Esophagus muscularis mucosa (tissue), 4 donors: Measurements from ENCODE around the gene ST8SIA5.

Source experiments
- EP300 ChIP-seq: sonication (generic); formaldehyde crosslinking; IDR thresholded peaks from one replicate; pipeline ENCODE4 v1.6.1; 2017; ENCODE audit warnings: antibody characterized with exemption
- POLR2A ChIP-seq: fragments of 450-650 bp; IDR thresholded peaks from one replicate; pipeline ENCODE4 v1.6.1; 2017; ENCODE audit warnings: antibody characterized with exemption, moderate library complexity, mild to moderate bottlenecking, low read depth
- POLR2AphosphoS5 ChIP-seq, 2 donors: sonication (generic); formaldehyde crosslinking; IDR thresholded peaks; one replicate each; pipeline ENCODE4 v1.6.1; 2017; ENCODE audit warnings: antibody characterized with exemption in 2 of 2
- TF ChIP-seq, protein P1 (sequence below), 3 experiments: fragments of 200-600 bp in 2 of 3; fragments of 450-650 bp in 1 of 3; sonication (generic) in 2 of 3; IDR thresholded peaks; one replicate each; pipeline ENCODE4 v1.5.1; 2017 to 2019; ENCODE audit warnings: antibody characterized with exemption in 3 of 3, mild to moderate bottlenecking in 2 of 3, moderate library complexity in 1 of 3

DNA sequence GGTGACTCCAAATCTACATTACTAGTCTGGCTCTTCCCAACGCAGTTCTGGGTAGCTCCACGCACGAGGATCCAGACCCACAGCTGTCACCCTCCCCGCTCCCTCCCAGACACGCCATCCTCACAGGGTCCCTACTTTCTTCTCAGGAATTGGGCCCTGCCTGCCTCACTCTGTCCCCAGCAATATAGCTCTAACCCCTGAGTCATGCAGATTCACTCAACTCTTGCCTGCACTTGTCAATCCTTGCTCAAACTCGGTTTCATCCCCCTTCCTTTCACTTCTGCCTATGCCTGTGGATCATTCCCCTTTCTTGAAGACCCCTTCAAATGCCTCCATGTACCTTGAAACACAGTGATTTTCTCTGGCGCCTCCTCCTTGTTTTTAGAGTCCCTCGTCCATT lies 5.0 kb downstream of the ST8SIA5 start:
- TF ChIP-seq, protein P1, sequence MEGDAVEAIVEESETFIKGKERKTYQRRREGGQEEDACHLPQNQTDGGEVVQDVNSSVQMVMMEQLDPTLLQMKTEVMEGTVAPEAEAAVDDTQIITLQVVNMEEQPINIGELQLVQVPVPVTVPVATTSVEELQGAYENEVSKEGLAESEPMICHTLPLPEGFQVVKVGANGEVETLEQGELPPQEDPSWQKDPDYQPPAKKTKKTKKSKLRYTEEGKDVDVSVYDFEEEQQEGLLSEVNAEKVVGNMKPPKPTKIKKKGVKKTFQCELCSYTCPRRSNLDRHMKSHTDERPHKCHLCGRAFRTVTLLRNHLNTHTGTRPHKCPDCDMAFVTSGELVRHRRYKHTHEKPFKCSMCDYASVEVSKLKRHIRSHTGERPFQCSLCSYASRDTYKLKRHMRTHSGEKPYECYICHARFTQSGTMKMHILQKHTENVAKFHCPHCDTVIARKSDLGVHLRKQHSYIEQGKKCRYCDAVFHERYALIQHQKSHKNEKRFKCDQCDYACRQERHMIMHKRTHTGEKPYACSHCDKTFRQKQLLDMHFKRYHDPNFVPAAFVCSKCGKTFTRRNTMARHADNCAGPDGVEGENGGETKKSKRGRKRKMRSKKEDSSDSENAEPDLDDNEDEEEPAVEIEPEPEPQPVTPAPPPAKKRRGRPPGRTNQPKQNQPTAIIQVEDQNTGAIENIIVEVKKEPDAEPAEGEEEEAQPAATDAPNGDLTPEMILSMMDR (IDR thresholded peaks at IDR 0.05): no peak
- TF ChIP-seq EP300 (no peak), POLR2AphosphoS5 (IDR thresholded peaks at IDR 0.05) (no peak), POLR2A (no peak)
